GM19238 (cell line): ENCODE results near the gene PINLYP.
"Not testable (repeated sequence)": the region's sequence is repeated elsewhere in the genome, so short reads cannot be mapped to it uniquely, and the experiment has no call there.

Experiments used
- DNase-seq: peaks from one replicate; pipeline ENCODE4 v3.0.0; 2011; ENCODE audit warnings: low spot score; ENCODE audit not compliant: insufficient read length

Gene PINLYP

DNA sequence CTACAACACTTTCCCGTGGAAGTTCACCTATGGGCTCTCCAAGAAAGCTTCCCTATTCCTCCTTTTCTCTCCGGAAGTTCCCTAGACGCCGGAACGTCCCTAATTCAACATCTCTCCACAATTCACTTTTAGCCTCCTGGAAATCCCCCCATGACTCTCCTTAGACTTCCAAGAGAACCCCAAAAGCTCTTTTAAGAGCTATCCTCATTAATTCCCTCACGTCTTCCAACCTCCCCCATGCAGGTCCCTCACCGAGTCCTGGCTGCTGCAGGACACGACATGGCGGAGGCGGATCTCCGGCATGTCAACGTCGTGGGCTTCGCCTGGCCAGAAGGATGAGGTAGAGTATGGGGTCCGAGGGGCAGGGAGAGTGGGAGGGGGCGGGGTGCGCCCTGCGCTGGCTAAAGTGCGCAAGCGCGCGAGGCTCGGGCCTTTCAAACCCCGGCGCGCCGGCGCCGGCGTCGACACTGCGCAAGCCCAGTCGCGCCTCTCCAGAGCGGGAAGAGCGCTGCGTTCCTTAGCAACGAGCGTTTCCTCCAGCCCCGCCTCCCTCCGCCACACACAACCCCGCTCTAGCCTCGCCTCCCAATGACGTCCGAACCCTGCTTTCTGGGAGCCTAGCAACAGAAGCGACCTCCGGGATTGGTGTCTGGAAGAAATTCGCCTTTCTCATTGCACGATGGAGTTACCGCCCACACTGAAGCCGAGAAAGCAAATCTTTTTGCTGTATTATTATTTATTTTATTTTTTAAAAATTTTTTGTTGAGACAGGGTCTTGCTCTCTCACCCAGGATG lies at the start of gene PINLYP, which contains the start of gene XRCC1:
Gene PINLYP (plus strand): TSS at position 646 of the 795 bp plus-strand sequence. CDS start 1,391 bp downstream, outside the sequence.
Gene XRCC1 (minus strand): TSS at position 372 of the 795 bp plus-strand sequence. CDS start 69 bp downstream, at position 303.
- peak; percentile 94 for DNase-seq

DNA sequence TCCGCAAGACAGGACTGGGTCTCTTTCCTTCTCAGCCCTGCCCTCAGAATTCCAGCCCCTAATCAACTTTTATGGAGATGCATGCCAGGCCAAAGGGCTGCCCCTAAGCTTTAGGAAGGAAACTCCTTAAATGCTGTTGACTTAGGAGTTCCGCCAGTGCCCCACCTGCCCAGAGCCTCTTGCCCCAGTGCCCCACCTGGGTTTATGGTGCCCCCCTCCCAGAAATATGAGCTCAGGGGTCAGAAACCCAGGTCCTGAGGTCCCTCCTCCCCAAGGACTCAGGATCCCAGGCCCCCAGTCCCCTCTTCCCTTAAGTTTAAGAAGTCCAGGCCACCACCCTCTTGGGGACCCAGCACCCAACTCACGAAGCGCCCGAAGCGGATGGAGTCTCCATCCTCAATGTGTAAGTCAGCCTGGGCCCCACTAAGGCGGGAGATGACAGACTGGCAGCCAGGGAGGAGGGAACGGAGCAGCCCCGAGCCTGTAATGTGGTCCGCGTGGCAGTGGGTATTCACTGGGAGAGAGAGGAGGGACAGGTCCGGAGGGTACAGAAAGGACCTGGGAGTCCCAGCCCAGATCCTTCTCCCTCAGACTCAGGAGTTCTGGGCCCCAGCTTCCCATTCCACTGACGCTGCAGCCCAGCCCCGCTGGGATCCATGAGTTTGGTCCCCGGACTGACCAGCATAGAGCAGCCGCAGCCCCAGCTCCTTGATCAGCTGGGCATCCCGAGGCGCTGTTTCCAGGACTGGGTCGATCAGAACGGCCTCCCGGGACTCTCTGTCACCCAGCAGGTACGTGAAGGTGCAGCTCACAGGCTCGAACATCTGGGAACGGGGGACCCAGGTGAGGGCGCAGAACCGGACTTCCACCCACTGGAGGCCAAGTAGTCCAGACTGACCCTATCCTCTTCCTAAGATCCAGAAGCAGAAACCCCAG lies 49.5 kb upstream of the PINLYP start:
- DNase-seq: no peak

DNA sequence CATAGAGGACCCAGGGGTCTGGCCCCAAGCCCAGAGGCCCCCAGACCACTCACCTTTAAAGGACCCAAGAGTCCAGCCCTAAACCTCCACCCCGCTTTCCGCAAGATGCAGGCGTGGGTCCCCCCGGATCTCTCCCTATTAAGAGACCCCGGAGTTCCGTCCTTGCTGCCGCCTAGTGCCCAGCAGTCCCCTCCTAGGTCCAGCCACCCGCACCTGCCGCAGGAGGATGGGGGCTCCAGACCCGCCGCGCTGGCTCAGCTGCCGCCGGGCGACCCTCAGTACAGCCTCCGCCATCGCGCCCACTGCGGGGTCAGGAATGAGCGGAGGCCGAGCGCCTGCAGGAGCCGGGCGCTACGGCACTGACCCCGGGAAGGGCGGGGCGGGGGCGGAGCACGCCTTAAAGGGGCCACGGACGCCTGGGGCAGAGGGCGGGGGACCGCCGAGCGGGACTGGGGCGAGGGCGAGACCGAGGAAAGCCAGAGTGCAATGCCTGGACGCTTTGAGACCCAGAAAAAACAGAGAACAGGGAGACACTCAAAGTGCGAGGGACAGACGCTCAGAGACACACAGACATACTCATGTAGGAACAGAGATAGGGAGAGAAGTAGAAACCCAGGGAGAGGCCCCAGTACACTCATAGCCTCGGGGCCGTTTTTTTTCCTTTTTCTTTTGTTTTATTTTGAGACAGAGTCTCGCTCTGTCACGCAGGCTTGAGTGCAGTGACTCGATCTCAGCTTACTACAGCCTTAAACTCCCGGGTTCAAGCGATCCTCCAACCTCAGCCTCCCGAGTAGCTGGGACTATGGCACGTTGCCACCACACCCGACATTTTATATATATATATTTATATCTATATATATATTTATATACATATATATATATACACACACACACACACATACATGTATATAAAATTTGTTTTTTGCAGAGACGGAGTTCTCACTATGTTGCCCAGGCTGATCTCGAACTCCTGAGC lies 48.4 kb upstream of the PINLYP start, which contains the start of gene ETHE1:
Gene ETHE1 (minus strand): TSS at position 318 of the 976 bp plus-strand sequence. CDS start 24 bp downstream, at position 294.
- peak; percentile 76 for DNase-seq

DNA sequence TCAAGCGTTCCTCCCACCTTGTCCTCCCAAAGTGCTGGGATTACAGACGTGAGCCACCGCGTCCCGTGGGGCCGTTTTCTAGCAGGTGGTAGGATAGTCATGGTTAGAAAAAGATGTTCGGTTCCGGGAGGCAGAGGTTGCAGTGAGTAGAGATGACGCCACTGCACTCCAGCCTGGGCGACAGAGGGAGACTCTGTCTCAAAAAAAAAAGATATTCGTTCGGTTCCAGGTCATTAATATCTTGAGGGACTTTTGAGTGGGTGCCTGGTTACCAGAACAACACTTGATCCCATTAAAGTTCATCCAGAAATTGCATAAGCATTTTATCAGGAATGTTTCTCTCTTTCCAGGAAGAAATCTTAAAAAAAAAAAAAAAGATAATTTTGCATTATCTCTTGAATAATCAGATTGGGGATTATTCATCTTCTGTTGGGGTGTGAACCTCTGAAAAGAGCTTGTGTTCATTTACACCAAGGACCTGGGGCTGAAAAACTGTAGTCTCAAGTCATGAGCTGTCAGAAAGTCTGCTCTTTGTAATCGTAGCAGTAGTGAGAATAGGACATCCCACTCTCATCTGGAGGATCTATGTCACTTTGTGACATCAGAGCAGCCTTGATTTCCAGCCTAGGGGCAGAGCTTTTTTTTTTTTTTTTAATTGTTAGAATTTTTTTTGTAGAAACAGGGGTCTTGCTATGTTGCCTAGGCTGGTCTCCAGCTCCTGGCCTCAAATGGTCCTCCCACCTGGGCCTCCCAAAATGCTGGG lies 47.6 kb upstream of the PINLYP start:
- DNase-seq: no peak

DNA sequence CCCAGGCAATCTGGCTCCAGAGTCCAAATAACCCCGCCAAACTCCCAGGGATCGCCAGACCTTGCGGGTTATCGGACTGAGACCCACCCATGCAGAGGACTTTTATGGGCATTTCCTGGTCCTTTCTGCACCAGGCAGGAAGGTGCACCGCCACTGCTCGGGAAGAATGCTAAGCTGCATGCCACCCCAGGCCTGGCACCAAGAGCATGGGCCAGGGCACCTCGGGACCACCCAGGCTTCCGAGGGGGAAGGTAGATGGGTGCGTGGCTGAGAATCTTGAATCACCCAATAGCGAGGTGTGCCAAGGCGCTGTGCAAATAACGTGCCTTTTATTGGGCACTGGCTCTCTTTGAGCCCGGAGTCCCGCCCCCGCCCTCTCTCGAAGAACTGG lies 43.0 kb upstream of the PINLYP start:
- peak; percentile 43 for DNase-seq

DNA sequence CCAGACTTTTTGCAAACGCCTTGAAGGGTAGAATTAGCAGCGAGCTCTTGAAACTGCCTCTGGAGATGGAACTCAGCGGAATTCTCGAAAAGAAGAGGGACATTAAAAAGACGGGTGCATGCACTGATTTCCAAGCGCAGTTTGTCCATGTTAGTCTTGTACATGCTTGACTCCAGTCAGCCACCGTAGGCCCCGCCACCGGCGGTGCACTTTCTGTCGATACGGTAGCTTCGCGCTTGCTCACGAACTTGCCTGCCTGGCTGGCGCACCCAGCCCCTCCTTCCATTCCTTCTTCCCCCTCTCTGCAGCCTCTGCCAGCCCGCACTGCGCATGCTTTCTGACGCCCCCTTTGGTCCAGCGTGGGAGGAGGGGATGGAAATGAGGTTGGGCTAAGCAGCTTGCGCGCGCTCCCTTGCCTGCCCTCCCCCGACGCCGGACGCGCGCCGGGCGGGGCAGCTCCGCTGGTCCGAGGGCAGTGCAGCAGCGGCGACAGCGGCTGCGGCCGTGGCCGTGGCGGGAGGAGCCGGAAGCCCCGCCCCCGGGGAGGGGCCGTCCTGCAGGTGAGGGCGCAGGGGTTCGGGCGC lies 42.5 kb upstream of the PINLYP start, which contains the start of gene ZNF575:
Gene ZNF575 (plus strand): TSS at position 227 of the 584 bp plus-strand sequence. CDS start 1,235 bp downstream, outside the sequence.
- peak; percentile 82 for DNase-seq

DNA sequence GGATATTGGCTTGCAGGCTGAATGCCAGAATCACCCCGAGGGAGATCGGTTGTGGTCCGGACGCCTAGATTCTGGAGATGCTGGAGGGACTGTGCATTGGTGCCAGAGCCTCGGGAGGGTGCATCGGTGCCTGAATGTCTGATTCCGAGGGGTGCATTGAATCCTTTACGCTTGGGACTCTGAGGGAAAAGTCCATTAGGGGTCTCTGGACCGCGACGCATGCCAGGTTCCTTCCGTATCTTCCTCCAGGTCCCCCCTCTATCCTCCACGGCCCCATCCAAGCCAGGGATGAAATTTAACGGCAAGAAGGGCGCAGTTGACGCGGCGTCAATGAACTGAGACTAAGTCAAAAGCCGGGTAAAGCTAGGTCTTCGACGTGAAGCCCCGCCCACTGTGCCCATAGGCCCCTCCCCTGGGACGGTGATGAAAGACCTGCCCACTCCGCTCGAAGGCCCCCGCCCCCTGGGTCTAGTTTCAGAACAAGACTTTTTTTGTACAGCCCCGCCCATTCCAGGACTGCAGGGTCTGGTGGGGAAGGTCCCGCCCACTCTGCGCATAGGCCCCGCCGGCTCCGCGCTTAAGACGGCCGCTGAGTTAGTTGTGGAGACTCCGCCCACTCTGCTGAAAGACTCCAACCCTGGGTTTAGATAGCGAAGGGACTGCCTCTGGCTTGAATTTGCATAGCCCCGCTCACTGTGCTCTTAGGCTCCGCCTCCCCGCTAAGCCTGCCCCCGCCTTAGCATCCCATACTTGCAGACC lies 41.9 kb upstream of the PINLYP start:
- DNase-seq: peak; percentile 90

DNA sequence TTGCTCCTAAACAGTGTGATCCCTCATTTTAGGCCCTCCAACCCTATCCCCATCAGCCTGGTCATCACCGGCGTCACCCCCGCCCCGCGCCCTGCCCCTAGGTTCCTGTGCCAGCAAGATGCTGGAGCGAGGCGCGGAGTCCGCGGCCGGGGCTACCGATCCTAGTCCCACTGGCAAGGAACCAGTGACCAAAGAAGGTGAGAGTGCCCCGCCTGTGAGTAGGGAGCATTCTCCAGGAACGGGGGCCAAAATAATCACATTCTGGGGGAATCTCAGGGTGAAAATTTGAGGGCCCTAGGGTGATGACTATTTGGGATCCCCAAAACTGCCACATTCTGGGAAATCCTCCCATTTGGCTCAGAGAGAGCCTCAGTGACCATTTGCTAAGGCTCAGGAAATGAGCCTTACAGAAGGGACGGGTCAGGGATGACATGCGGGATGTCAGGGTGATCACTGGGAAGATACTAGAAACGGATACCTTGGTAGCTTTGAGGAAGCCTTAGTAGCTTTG lies 41.2 kb upstream of the PINLYP start:
- DNase-seq: no peak

DNA sequence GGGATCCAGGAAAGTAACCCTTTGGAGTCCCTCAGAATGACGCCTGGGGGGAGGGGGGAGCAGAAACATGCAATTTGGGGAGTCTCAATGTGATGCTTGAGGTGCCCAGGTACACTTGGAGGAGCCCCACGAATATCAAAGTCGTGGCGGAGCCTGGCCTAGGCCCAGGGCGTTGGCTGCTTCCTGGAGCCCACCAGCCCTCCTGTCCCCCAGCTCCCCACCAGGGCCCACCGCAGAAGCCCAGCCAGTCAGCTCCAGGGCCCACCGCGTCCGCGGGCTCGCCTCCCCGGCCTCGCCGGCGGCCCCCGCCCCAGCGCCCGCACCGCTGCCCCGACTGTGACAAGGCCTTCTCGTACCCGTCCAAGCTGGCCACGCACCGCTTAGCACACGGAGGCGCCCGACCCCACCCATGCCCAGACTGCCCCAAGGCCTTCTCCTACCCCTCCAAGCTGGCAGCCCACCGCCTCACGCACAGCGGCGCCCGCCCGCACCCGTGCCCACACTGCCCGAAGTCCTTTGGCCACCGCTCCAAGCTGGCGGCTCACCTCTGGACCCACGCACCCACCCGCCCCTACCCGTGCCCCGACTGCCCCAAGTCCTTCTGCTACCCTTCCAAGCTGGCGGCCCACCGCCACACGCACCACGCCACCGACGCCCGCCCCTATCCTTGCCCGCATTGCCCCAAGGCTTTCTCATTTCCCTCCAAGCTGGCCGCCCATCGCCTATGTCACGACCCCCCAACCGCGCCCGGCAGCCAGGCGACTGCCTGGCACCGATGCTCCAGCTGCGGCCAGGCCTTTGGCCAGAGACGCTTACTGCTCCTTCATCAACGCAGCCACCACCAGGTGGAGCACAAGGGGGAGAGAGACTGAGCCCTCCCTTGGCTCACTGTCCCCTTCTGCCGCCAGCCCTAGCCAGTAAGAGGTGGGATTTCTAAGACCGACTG lies 40.5 kb upstream of the PINLYP start:
- no peak for DNase-seq

DNA sequence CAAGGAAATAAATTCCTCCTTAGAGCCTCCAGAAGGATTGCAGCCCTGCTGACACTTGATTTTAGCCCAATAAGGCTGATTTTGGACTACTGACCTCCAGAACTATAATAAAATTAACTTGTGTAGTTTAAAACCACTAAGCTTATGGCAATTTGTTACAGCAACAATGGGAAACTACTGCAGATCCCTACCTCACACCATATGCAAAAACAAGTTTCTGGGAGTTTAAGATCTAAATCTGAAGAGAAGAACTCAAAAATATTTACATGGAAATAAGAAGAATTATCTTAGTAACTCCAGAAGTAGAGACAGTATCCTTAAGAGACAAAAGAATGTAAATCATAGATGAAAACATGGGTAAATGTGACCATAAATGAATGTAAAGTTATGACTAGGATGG lies 36.7 kb upstream of the PINLYP start:
- DNase-seq: no peak

DNA sequence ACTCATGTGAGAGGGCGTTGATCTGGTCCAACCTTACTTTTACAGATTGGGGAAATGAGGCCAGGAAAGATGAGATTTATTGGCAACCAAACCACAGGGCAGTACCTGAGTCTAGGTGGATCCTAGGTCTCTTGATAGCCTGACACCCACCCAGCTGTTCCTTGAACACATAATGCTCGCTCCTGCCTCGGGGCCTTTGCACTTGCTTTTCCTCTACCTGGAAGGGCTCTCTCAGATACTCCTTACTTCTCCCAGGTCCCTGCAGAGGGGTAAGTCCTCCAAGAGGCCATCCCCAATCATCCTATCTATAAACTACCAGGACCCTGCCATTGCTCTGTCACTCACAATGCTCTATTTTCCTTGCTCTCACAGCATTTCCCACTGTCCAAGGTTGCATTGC lies 35.2 kb upstream of the PINLYP start:
- DNase-seq: no peak

DNA sequence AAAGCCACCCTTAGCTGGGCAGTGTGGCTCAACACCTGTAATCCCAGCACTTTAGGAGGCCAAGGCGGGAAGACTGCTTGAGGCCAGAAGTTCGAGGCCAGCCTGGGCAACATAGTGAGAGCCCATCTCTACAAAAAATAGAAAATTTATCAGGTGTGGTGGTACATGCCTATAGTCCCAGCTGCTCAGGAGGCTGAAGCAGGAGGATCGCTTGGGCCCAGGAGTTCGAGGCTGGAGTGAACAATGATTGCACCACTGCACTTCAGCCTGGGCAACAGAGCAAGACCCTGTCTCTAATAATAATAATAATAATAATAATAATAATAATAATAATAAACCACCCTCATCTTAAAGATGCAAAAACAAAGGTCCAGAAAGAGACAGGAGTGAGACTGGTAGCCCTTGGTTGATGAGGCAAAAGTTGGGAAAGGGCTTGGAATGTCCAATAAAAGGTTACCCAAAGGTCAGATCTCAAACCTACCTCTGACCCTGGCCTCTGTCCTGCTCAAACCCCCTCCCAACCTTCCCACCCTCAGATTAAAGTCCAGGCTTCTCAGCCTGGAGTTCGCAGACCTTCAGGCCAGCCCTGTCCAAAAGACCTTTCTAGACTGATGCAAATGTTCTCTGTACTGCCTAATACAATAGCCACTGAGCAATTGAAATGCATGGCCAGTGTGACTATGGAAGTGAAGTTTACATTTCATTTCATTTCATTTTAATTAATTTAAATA lies 33.5 kb upstream of the PINLYP start:
- DNase-seq: no peak

DNA sequence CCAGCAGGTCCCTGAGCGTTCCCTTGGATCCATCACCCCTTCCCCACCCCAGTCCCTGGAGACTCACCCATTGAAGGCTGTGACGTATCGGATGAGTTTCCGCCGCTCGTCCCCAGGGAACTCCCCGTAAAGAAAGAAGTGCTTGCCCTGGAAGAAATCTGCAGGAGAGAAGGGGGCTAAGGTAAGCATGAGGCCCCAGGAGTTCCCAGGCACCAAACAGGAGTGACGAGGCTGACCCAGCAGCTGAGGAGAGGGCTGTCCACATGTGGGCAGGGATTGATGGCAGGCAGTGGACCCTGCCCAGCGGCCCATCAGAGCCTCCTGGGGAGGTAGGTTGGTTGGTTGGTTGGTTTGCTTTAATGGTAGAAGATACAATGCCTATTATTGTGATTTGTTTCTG lies 31.5 kb upstream of the PINLYP start:
- DNase-seq: no peak

DNA sequence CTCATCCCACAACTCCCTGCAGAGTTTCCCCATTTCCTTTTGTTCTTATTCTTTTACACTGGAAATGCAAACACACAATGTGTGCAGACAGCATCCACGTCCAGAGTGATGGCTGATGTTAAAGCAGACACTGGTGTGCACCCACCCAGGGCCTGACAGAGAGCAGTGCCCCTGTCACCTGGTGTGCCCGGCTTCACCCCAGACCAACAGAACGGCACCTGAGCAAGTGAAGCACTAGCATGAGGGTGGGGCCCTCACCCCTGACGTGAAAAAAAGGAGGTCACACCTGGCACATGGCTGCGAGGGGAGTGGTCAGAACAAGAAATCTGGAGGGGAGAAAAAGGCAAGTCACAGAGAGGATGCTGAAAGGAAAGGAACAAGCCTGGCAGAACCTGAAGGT lies 30.3 kb upstream of the PINLYP start:
- DNase-seq: no peak

DNA sequence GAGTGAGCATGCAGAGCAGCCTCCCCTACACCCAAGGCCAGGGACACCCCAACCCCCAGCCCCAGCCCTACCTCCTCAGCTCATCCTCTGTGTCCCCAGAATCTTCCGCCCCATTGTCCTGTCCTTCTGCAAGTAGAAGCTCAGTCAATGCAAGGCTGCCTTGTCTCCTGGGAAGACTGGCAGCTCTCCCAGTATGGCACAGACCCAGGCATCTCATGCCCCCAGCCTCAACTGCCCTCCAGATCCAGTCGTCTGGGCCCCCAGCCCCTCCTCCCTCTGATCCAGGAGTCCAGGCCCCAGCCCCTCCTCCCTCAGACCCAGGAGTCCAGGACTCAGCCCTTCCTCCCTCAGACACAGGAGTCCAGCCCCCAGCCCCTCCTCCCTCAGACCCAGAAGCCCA lies 29.6 kb upstream of the PINLYP start:
- no peak for DNase-seq

DNA sequence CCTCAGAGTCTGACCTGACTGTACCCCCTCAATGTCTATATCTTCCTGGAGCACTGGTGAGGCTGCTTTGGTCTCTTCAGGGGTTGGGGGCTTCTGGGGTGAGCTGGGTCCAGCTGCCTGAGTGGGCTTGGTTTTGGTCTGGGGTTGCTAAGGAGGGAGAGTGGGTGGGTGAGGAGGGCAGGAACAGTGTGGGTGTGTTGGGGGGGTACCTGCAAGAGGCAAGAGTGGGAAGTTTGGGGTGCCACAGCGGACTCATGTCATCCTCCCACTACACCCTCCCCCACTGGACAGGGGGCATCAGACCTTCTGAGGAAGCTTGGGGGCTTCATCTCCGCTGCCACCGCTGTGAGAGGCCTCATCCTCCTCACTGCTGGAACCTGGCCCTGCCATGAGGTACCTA lies 29.0 kb upstream of the PINLYP start:
- no peak for DNase-seq

DNA sequence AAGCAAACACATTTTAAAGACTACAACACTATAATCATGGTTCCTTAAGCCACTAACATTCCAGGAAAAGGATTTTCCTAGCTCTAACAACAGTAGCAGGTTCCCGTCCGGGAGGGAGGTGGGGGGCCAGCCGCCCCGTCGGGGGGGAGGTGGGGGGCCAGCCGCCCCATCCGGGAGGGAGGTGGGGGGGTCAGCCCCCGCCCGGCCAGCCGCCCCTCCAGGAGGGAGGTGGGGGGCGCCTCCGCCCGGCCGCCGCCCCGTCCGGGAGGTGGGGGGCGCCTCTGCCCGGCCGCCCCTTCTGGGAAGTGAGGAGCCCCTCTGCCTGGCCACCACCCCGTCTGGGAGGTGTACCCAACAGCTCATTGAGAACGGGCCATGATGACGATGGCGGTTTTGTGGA lies 27.7 kb upstream of the PINLYP start:
- DNase-seq: not testable (repeated sequence)
